HG03103 (cell line): Measurements from ENCODE around the gene IDH2.

Experiments used
- ATAC-seq: cut with Tn5 transposase; IDR thresholded peaks from one replicate; pipeline ENCODE4 v1.9.1; 2021; ENCODE audit warnings: low read depth; ENCODE audit not compliant: unreplicated experiment

The IDH2 gene

DNA sequence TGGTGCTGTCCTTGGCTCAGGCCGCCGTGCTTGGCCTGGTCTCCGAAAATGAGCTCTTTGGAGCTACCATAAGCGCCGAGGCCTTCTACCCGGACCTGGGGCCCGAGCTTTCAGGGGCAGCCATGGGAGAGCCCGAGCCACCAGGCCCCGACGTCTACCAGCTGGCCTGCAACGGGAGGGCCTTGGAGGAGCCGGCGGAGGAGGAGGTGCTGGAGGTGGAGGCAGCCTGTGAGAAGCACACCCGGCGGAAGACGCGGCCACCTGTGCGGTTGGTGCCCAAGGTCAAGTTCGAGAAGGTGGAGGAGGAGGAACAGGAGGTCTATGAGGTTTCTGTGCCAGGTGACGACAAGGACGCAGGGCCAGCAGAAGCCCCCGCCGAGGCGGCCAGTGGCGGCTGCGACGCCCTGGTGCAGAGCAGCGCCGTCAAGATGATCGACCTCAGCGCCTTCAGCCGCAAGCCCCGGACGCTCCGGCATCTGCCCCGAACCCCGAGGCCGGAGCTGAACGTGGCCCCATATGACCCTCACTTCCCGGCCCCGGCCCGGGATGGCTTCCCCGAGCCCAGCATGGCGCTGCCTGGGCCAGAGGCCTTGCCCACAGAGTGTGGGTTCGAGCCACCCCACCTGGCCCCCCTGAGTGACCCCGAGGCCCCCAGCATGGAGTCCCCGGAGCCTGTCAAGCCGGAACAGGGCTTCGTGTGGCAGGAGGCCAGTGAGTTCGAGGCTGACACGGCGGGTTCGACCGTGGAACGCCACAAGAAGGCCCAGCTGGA lies 34.9 kb downstream of the IDH2 start:
- ATAC-seq: no peak

- ATAC-seq: no peak
These were observed 36.6 kb downstream of the IDH2 start for GRCh38 chr15:90065682-90066049.

- no peak for ATAC-seq
These were observed 37.2 kb downstream of the IDH2 start for GRCh38 chr15:90064911-90065681.

GRCh38 chr15:90063770-90064247 lies 38.5 kb downstream of the IDH2 start:
- no peak for ATAC-seq

GRCh38 chr15:90062973-90063769 lies 39.1 kb downstream of the IDH2 start:
- ATAC-seq: no peak

DNA sequence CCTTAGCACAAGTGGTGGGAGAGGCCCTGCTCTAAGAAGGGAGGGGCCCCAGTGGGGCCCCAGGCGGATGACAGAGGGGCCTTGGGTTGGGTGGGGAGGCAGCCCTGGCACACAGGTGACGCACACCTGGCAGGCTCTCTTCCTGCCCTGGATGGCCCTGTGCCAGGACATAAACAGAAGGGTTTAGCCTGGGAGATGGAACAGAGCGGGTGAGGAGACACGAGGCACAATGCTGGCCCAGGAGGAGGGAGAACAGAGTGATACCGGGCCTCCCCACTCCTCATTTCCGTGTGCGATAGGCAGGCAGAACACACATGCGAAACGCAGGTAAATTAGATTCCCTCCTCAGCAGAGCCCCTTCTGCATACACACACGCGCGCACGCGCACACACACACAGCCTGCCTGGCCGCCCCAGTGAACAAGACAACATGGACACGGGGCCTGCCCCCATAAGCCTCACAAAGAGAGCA lies 39.8 kb downstream of the IDH2 start:
- no peak for ATAC-seq

- ATAC-seq: no peak
These were observed 40.2 kb downstream of the IDH2 start for GRCh38 chr15:90062023-90062442.

GRCh38 chr15:90060797-90061196 lies 41.5 kb downstream of the IDH2 start:
- ATAC-seq: no peak

DNA sequence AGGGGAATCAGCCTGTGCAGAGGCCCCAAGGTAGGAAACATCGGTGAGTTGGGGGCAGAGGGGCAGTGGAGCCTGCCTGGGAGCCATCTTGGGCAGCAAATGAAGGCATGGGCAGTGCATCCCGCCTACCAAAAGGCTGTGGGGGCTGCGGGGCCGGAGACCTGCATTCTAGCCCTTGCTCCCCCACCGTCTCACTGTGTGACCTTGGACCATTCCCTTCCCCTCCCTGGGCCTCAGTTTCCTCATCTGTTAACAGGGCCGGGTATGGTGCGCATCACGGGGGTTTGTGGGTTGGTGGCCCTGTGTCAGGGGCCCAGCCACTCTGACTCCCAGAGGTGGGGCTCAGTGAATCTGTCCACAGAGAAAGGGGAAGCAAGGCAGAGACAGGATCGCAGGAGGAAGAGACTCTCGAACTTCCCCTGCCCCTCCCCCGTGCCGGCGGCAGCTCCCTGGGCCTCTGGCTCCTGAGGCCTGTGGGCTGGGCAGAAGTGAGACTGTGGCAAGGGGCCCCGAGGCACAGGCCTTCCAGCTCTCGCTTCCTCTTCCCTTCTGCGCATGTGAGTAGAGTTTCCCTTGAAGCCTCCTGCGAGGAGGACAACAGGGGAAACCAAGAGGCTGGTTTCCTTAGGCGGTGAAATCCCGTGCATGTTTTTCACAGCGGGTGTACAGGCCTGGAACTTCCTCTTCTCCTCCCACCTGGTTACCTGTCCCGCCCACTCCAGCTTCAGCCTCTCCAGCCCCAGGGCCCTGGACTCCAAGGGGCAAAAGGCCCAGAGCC lies 42.9 kb downstream of the IDH2 start:
- ATAC-seq: peak; percentile 81

- ATAC-seq: no peak
These were observed 43.5 kb downstream of the IDH2 start for GRCh38 chr15:90058775-90059174.

- peak; percentile 35 for ATAC-seq
These were observed 44.0 kb downstream of the IDH2 start for GRCh38 chr15:90058308-90058707.

DNA sequence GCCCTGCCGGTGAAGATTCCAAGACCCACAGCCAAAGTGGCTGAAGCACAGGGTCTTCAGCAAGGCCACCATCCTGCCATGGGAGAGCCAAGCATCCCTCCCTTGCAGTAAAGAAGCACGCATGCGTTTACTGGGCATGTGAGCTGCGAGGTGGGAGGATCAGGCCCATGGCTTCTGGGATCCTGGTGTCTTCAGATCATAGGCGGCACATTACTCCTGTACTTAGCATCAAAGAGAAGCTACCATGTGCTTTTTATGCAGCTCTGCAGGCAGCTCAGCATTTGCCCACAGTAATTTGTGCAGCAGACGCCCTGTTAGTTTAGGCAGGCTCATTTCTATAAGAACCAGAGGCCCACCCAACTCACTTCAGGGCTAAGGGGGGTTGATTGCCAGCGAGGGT lies 45.7 kb downstream of the IDH2 start:
- ATAC-seq: no peak

- ATAC-seq: no peak
These were observed 47.1 kb downstream of the IDH2 start for GRCh38 chr15:90055182-90055581.

- no peak for ATAC-seq
These were observed 47.6 kb downstream of the IDH2 start for GRCh38 chr15:90054618-90055097.

- ATAC-seq: no peak
These were observed 48.4 kb downstream of the IDH2 start for GRCh38 chr15:90053685-90054466.

DNA sequence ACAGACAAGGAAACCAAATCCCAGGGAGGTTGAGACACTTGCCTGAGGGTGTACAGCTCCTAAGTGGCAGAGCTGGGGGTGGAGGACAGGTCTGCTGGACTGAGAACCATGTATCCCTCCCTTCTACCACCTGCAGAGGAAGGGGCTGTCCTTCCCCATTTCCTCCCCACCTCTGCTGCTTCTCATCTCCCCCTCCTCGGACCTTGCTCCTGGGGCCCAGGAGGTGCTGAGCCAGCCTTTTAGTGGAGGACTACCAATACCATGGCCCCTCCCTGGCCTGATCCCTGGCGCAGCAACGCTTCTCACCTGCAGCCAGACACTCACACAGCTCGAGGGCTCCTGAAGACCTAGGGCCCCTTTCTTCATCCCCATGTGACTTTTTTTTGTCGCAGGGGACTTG lies 50.4 kb downstream of the IDH2 start:
- ATAC-seq: no peak

GRCh38 chr15:90049666-90050604 lies 52.3 kb downstream of the IDH2 start:
- no peak for ATAC-seq

DNA sequence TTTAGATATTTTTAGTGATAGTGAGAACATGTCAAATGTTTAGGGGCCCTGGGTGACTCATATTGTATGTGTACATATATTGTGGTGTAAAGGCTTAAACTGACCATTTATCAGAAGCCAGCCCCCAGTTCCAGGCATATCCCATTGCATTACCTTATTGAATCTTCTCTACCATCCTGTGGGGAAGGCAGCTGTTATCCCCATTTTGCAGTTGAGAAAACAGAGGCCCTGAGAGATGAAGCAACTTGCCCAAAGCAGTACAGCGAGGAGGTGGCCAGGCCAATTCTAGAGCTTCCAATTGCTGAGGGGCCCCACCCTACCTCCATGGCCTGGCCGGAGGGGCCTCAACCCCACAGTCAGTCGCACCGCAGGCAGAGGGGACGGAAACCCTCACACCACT lies 53.2 kb downstream of the IDH2 start:
- no peak for ATAC-seq
